Endothelial cell of umbilical vein (primary cell): ENCODE results near the gene ASPHD2. TPM values are rescaled to one million over a fixed set of nuclear protein-coding genes. Genes with fewer than 3 reads are reported as not detected.

Source experiments
- BruUV-seq: library from RNA; stranded (reverse); fragments of 400-500 nt; replicated peaks from 2 replicates; lab custom pipeline; 2021; lab: Mats Ljungman, UMichigan
- CTCF ChIA-PET: fragments of 300-600, 350-600 bp; sonication (Branson Sonifier 250); formaldehyde crosslinking; loops from one replicate; lab custom pipeline; 2021; ENCODE audit warnings: antibody characterized with exemption, inconsistent platforms; lab: Charles Lee
- POLR2A ChIA-PET: fragments of 300-600, 350-600 bp; sonication (Branson Sonifier 250); formaldehyde crosslinking; loops from one replicate; lab custom pipeline; 2021; ENCODE audit warnings: antibody characterized with exemption, inconsistent platforms; lab: Charles Lee
- DNase-seq: peaks from one replicate; pipeline ENCODE4 v3.0.0-alpha.2; 2011; ENCODE audit warnings: low read depth, low spot score
- FAIRE-seq: peaks from 2 replicates; lab custom pipeline; 2011; peaks lifted over from hg19 to GRCh38; lab: Jason Lieb, UNC
- H2AFZ ChIP-seq: 2 replicates; pipeline ENCODE4 v1.6.0; 2012; ENCODE audit warnings: low read depth, low read length, control low read depth, inconsistent platforms
- H3K27ac ChIP-seq: 2 replicates; pipeline ENCODE4 v1.5.1; 2011; ENCODE audit warnings: low read depth, mild to moderate bottlenecking, control low read depth, low read length, moderate library complexity; ENCODE audit not compliant: insufficient read depth
- H3K27me3 ChIP-seq, 2 experiments: 2 replicates each; pipeline versions ENCODE4 v1.6.0 to v1.6.1; 2011; ENCODE audit warnings: low read length in 2 of 2, mixed read lengths in 1 of 2; ENCODE audit not compliant: control insufficient read depth in 2 of 2, insufficient read depth in 2 of 2
- H3K36me3 ChIP-seq, 2 experiments: 2 replicates in 1 of 2; 3 replicates in 1 of 2; pipeline ENCODE4 v1.5.1; 2011; ENCODE audit warnings: low read length in 2 of 2, mild to moderate bottlenecking in 1 of 2, moderate library complexity in 1 of 2; ENCODE audit not compliant: control insufficient read depth in 2 of 2, insufficient read depth in 2 of 2; ENCODE audit errors: extremely low read depth in 1 of 2
- H3K4me1 ChIP-seq: 3 replicates; pipeline ENCODE4 v1.5.1; 2011; ENCODE audit warnings: mild to moderate bottlenecking, low read length; ENCODE audit not compliant: control insufficient read depth, insufficient read depth; ENCODE audit errors: extremely low read depth
- H3K4me2 ChIP-seq: 2 replicates; pipeline ENCODE4 v1.6.1; 2011; ENCODE audit warnings: low read length, control low read depth, mixed read lengths; ENCODE audit not compliant: insufficient read depth
- H3K4me3 ChIP-seq, 3 experiments: fragments of 200-600 bp in 1 of 3; sonication (generic), shearing (Covaris generic) in 1 of 3; replicated peaks in 1 of 3; 2 replicates each; pipeline ENCODE4 v1.5.1; 2011 to 2016; ENCODE audit warnings: control low read depth in 3 of 3, low read length in 3 of 3, mild to moderate bottlenecking in 2 of 3, inconsistent platforms in 1 of 3, low read depth in 1 of 3, moderate library complexity in 1 of 3; ENCODE audit not compliant: insufficient read depth in 1 of 3
- H3K79me2 ChIP-seq: 2 replicates; pipeline ENCODE4 v1.6.0; 2012; ENCODE audit warnings: low read length, inconsistent platforms; ENCODE audit not compliant: control insufficient read depth, insufficient read depth
- H3K9ac ChIP-seq: replicated peaks from 2 replicates; pipeline ENCODE3; 2011; ENCODE audit warnings: low read length, control low read depth; ENCODE audit not compliant: insufficient read depth; ENCODE audit errors: extremely low read depth
- H3K9me1 ChIP-seq: replicated peaks from 3 replicates; pipeline ENCODE4 v1.6.0; 2011; ENCODE audit warnings: mild to moderate bottlenecking, low read length; ENCODE audit not compliant: control insufficient read depth, insufficient read depth; ENCODE audit errors: extremely low read depth
- H3K9me3 ChIP-seq: replicated peaks from 2 replicates; pipeline ENCODE4 v1.5.1; 2012; ENCODE audit warnings: low read length, inconsistent platforms; ENCODE audit not compliant: control insufficient read depth, insufficient read depth
- H4K20me1 ChIP-seq: replicated peaks from 2 replicates; pipeline ENCODE3; 2011; ENCODE audit warnings: mild to moderate bottlenecking, low read length; ENCODE audit not compliant: control insufficient read depth, insufficient read depth; ENCODE audit errors: extremely low read depth
- EZH2 ChIP-seq: IDR thresholded peaks from 2 replicates; pipeline ENCODE4 v1.6.1; 2012; ENCODE audit warnings: borderline replicate concordance, low read depth, mild to moderate bottlenecking, moderate library complexity, low read length, inconsistent platforms; ENCODE audit not compliant: severe bottlenecking
- FOS ChIP-seq: IDR thresholded peaks from 2 replicates; pipeline ENCODE4 v1.6.1; 2011; ENCODE audit warnings: mild to moderate bottlenecking, low read length, moderate library complexity, borderline replicate concordance; ENCODE audit not compliant: insufficient read depth
- GATA2 ChIP-seq: IDR thresholded peaks from 2 replicates; pipeline ENCODE4 v1.7.0; 2011; ENCODE audit warnings: low read depth, mild to moderate bottlenecking, moderate library complexity, mixed read lengths, low read length; ENCODE audit not compliant: insufficient read length, insufficient read depth
- JUN ChIP-seq: IDR thresholded peaks from 2 replicates; pipeline ENCODE4 v1.6.1; 2011; ENCODE audit warnings: borderline replicate concordance, low read depth; ENCODE audit not compliant: insufficient read length, insufficient read depth
- MYC ChIP-seq: IDR thresholded peaks from one replicate; pipeline ENCODE4 v1.6.1; 2011; ENCODE audit warnings: mild to moderate bottlenecking, low read depth, low read length
- POLR2A ChIP-seq: IDR thresholded peaks from 2 replicates; pipeline ENCODE4 v1.6.1; 2012; ENCODE audit warnings: low read depth, mild to moderate bottlenecking, control low read depth, low read length
- POLR2AphosphoS5 ChIP-seq: IDR thresholded peaks from 2 replicates; pipeline ENCODE4 v1.6.1; 2012; ENCODE audit warnings: low read depth, mild to moderate bottlenecking, control low read depth, low read length, moderate library complexity; ENCODE audit not compliant: insufficient read depth
- dilution Hi-C: fragments of 300-500 bp; cut with MboI; formaldehyde crosslinking; loops from one replicate; pipeline ENCODE4 v1.15.0; 2019; ENCODE audit warnings: low sequenced_read_pairs; ENCODE audit not compliant: extremely low pct_ligation_motif_present
- intact Hi-C: fragments of 100-400 bp; cut with micrococcal nuclease; formaldehyde crosslinking; loops from one replicate; pipeline ENCODE4 v1.10.0; 2022
- polyA plus RNA-seq, 4 experiments: library from polyadenylated mRNA; depleted of rRNA in 3 of 4; stranded (reverse) in 3 of 4; unstranded in 1 of 4; fragments of >200 nt; gene quantifications; 2 replicates each; pipeline versions ENCODE4 v1.2.1 to v1.2.3, GENCODE V29; 2011 to 2012; ENCODE audit warnings: missing spikeins in 1 of 4
- total RNA-seq: library from RNA; stranded (reverse); gene quantifications from 2 replicates; pipeline ENCODE4 v1.2.3, GENCODE V29; 2021
- TF ChIP-seq, protein P1 (sequence below): IDR thresholded peaks from 2 replicates; pipeline ENCODE4 v1.6.1; 2011; ENCODE audit not compliant: insufficient read depth, insufficient read length
- TF ChIP-seq, protein P2 (sequence below), 2 donors: IDR thresholded peaks; 1 replicate in 1 of 2; 2 replicates in 1 of 2; pipeline ENCODE4 v1.5.1; 2011; ENCODE audit warnings: low read length in 2 of 2, mild to moderate bottlenecking in 2 of 2, moderate library complexity in 2 of 2, control low read depth in 1 of 2, inconsistent platforms in 1 of 2, low read depth in 1 of 2; ENCODE audit not compliant: insufficient read depth in 1 of 2; ENCODE audit errors: extremely low read depth in 1 of 2

ASPHD2 gene
- total and polyA plus RNA-seq, 2 donors (not counting 3 experiments of a cell fraction or from before 2014, with no cell fraction given), result 4.8 to 5.5 TPM

DNA sequence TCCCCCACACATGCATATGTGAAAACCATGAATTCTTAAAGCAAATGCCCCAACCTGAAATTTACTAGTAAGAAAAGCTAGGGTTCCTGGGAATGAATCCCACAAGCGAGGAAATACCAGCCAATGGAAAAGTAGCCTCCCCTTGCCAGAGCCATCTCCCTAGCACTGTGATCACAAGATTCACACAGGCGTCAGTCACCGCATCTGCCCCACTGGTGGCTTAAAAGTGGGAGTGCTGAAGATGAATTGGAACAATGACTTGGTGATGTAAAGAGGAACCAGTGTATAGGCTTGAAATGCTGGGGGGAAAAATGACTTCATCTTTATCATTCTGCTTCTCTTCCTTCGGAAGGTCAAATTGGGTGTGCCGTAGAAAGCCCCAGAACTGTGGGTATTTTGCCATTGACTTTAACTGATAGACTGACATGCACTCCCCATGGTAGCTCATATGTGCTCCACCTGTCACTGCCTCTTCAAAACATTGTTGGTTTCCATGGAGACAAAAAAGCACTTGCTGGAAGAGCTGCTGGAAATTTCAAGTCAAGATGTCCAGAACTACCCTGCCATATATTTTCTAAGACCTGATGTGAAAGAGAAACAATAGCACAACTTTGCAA lies 19.2 kb upstream of the ASPHD2 start:
- H3K9me1 ChIP-seq, result no peaks in the 10 kb centered on the region
- H2AFZ ChIP-seq, result no peak overlapping the region
- DNase-seq, result peak; percentile 31
- dilution Hi-C loops (no loop called here), intact Hi-C loops (no loop called here)
- no peak overlapping the region for H3K9ac ChIP-seq
- no peak overlapping the region for H3K4me2 ChIP-seq
- BruUV-seq, result no TSS peak
- H3K4me3 ChIP-seq, result no peak overlapping the region
- POLR2A ChIA-PET, result no interaction called here
- no peaks in the 10 kb centered on the region for H4K20me1 ChIP-seq
- H3K9me3 ChIP-seq, result no peaks in the 10 kb centered on the region
- no peaks in the 10 kb centered on the region for H3K36me3 ChIP-seq
- H3K4me1 ChIP-seq, result no peaks in the 10 kb centered on the region
- H3K27ac ChIP-seq, result no peak overlapping the region
- FAIRE-seq, result no peak
- TF ChIP-seq, protein P1, sequence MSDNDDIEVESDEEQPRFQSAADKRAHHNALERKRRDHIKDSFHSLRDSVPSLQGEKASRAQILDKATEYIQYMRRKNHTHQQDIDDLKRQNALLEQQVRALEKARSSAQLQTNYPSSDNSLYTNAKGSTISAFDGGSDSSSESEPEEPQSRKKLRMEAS, result no peak
- TF ChIP-seq POLR2A (no peak), MYC (no peak), EZH2 (no peak), JUN (no peak), POLR2AphosphoS5 (no peak), FOS (no peak), GATA2 (no peak)
- TF ChIP-seq, protein P2, sequence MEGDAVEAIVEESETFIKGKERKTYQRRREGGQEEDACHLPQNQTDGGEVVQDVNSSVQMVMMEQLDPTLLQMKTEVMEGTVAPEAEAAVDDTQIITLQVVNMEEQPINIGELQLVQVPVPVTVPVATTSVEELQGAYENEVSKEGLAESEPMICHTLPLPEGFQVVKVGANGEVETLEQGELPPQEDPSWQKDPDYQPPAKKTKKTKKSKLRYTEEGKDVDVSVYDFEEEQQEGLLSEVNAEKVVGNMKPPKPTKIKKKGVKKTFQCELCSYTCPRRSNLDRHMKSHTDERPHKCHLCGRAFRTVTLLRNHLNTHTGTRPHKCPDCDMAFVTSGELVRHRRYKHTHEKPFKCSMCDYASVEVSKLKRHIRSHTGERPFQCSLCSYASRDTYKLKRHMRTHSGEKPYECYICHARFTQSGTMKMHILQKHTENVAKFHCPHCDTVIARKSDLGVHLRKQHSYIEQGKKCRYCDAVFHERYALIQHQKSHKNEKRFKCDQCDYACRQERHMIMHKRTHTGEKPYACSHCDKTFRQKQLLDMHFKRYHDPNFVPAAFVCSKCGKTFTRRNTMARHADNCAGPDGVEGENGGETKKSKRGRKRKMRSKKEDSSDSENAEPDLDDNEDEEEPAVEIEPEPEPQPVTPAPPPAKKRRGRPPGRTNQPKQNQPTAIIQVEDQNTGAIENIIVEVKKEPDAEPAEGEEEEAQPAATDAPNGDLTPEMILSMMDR (IDR thresholded peaks at IDR 0.05; ENCODE audit: extremely low read depth in 1 of 2, insufficient read depth in 1 of 2, low read depth in 1 of 2, low read length in 2 of 2), result no peak
- no peaks in the 10 kb centered on the region for H3K79me2 ChIP-seq
- CTCF ChIA-PET, result interaction anchor here (1.4 to 2.5 kb wide), 5 partner anchors 11 to 44 kb away, joined by 3 to 9 read pairs (median 5); no protein-coding TSS in a partner anchor
- H3K27me3 ChIP-seq, result peaks cover 21 to 25% of the 10 kb centered on the region in 2 experiments
